GM12801 (cell line): Measurements from ENCODE around the gene RMDN3.

Experiments
- CTCF ChIP-seq: IDR thresholded peaks from one replicate; pipeline ENCODE4 v1.5.1; 2011; ENCODE audit warnings: control low read depth; ENCODE audit not compliant: insufficient read length; ENCODE audit errors: extremely low read depth

The RMDN3 gene

GRCh38 chr15:40723919-40724318 is 31.1 kb downstream of the RMDN3 start:
- no peak for TF ChIP-seq CTCF

GRCh38 chr15:40722934-40723333 is 32.1 kb downstream of the RMDN3 start:
- TF ChIP-seq CTCF, result no peak

GRCh38 chr15:40722354-40722753 is 32.7 kb downstream of the RMDN3 start:
- no peak for TF ChIP-seq CTCF

GRCh38 chr15:40721701-40722100 is 33.4 kb downstream of the RMDN3 start:
- no peak for TF ChIP-seq CTCF

GRCh38 chr15:40716165-40716564 is 38.9 kb downstream of the RMDN3 start:
- TF ChIP-seq CTCF, result no peak

GRCh38 chr15:40714144-40714543 is 40.9 kb downstream of the RMDN3 start:
- TF ChIP-seq CTCF, result no peak

GRCh38 chr15:40706121-40706520 is 48.9 kb downstream of the RMDN3 start:
- no peak for TF ChIP-seq CTCF

DNA sequence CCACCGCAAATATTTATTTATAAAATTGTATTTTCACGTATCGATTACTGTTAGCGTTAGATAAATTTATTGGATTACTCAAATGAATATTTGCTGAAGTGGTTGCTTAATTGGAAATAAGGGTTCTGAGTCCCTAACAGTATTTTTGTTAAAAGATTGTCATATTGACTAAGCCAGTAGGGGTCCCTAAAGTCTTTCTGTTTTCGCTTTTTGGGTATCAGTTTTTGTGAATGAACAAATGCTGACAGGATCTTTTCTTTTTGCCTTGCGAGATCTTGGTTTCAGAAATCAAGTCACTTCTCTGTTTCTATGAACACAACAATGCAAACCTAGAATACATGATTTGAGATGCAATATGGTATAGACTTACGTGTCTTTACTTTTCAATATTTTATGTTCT is 53.0 kb downstream of the RMDN3 start:
- no peak for TF ChIP-seq CTCF
